Naive B cell (primary cell): ENCODE data around the gene RNF123. TPM values are rescaled to one million over a fixed set of nuclear protein-coding genes. Genes with fewer than 3 reads are reported as not detected.
"Not testable (repeated sequence)": the region's sequence is repeated elsewhere in the genome, so short reads cannot be mapped to it uniquely, and the experiment has no call there.

Source experiments
- ATAC-seq, 2 donors: fragments of 150-1000 bp; cut with Tn5 transposase; 2 replicates each; pipeline ENCODE4 v1.10.0; 2021; ENCODE audit warnings: low read depth in 2 of 2, mild to moderate bottlenecking in 2 of 2, moderate library complexity in 2 of 2
- DNase-seq: peaks from one replicate; pipeline ENCODE4 v3.0.0; 2022
- H3K27ac Mint-ChIP-seq, 6 donors: one replicate each; pipeline ENCODE4 v1.8.0; 2020 to 2022; ENCODE audit warnings: mild to moderate bottlenecking in 6 of 6, mixed read lengths in 6 of 6, moderate library complexity in 5 of 6, inconsistent platforms in 2 of 6
- H3K27me3 Mint-ChIP-seq, 3 donors: one replicate each; pipeline ENCODE4 v1.8.0; 2021 to 2022; ENCODE audit warnings: mixed read lengths in 3 of 3, mild to moderate bottlenecking in 1 of 3
- H3K36me3 Mint-ChIP-seq, 2 donors: one replicate each; pipeline ENCODE4 v1.8.0; 2020 to 2022; ENCODE audit warnings: mixed read lengths in 2 of 2, inconsistent platforms in 1 of 2, mild to moderate bottlenecking in 1 of 2
- H3K4me1 Mint-ChIP-seq, 3 donors: one replicate each; pipeline ENCODE4 v1.8.0; 2020 to 2022; ENCODE audit warnings: mixed read lengths in 3 of 3, inconsistent platforms in 1 of 3, mild to moderate bottlenecking in 1 of 3, moderate library complexity in 1 of 3
- H3K4me3 Mint-ChIP-seq, 8 donors: one replicate each; pipeline ENCODE4 v1.8.0; 2020 to 2022; ENCODE audit warnings: mild to moderate bottlenecking in 8 of 8, mixed read lengths in 8 of 8, moderate library complexity in 8 of 8, inconsistent platforms in 2 of 8
- H3K9me3 Mint-ChIP-seq, 7 donors: one replicate each; pipeline ENCODE4 v1.8.0; 2020 to 2022; ENCODE audit warnings: mixed read lengths in 7 of 7, mild to moderate bottlenecking in 5 of 7, inconsistent platforms in 2 of 7, moderate library complexity in 1 of 7
- polyA plus RNA-seq, 6 donors: library from polyadenylated mRNA; unstranded; fragments of 300-500 nt; fragmentation: Illumina TruSeq; gene quantifications; one replicate each; pipeline ENCODE4 v1.2.3, GENCODE V29; 2021; ENCODE audit warnings: low read depth in 6 of 6

RNF123 gene
- polyA plus RNA-seq, 6 donors from 2014 or later, result 5.7 to 19.5 (median 11.0) TPM

DNA sequence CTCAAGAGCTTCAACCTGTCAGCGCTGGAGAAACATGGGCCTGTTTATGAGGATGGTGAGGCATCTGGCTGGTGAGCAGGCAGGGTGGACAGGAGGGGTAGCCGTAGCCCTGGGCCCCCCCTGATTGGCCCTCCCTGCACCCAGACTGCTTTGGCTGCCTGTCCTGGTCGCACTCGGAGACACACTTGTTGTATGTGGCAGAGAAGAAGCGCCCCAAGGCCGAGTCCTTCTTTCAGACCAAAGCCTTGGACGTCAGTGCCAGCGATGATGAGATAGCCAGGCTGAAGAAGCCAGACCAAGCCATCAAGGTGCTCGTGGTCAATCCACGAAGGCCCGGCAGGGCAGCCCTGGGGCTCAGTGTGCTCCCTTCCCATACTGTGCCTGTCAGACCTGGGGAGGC, 13.4 kb upstream of the RNF123 start:
- Mint-ChIP-seq H3K36me3 (peaks cover 10 to 13% of the 10 kb centered on the region in 2 donors), H3K27me3 (no peaks in the 10 kb centered on the region), H3K4me3 (peak overlapping the region in 5 of 8 donors; percentile 29 to 98 (median 95)), H3K4me1 (peaks cover 31 to 40% (median 32%) of the 10 kb centered on the region in 3 donors), H3K9me3 (no peaks in the 10 kb centered on the region), H3K27ac (no peak overlapping the region)
- ATAC-seq (no peak), DNase-seq (no peak)

- Mint-ChIP-seq H3K27ac (peak overlapping the region in 1 of 6 donors; percentile 30), H3K36me3 (peaks cover 10 to 13% of the 10 kb centered on the region in 2 donors), H3K27me3 (no peaks in the 10 kb centered on the region), H3K9me3 (no peaks in the 10 kb centered on the region), H3K4me1 (peaks cover 7 to 9% (median 7%) of the 10 kb centered on the region in 3 donors), H3K4me3 (no peak overlapping the region)
- no peak for DNase-seq
- ATAC-seq, result no peak
These were observed 8.7 kb upstream of the RNF123 start for GRCh38 chr3:49680493-49681231.

DNA sequence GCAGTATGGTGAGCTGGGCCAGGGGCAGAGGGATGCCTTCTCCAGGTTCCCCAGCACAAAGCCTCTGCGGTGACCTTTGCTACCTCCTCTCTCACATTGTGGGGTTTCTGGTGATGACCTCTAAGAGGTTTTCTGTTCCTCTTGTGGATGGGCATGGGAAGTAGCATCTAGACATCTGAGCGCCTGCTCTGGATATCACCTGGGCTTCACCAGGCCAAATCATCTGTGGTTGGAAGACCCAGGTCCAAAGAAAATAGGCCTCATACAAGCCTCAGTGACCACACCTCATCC, 8.2 kb upstream of the RNF123 start:
- Mint-ChIP-seq H3K9me3 (no peaks in the 10 kb centered on the region), H3K4me3 (no peak overlapping the region), H3K4me1 (peaks cover 5 to 7% (median 7%) of the 10 kb centered on the region in 3 donors), H3K27me3 (no peaks in the 10 kb centered on the region), H3K36me3 (peaks cover 10 to 13% of the 10 kb centered on the region in 2 donors), H3K27ac (no peak overlapping the region)
- ATAC-seq (no peak), DNase-seq (no peak)

- peaks cover 10 to 13% of the 10 kb centered on the region in 2 donors for H3K36me3 Mint-ChIP-seq
- H3K27me3 Mint-ChIP-seq, result no peaks in the 10 kb centered on the region
- peaks cover 5 to 9% (median 7%) of the 10 kb centered on the region in 3 donors for H3K4me1 Mint-ChIP-seq
- no peaks in the 10 kb centered on the region for H3K9me3 Mint-ChIP-seq
- no peak overlapping the region for H3K4me3 Mint-ChIP-seq
- DNase-seq (no peak), ATAC-seq (no peak)
- no peak overlapping the region for H3K27ac Mint-ChIP-seq
These were observed 7.8 kb upstream of the RNF123 start for GRCh38 chr3:49681543-49681942.

GRCh38 chr3:49683162-49683561, 6.2 kb upstream of the RNF123 start:
- Mint-ChIP-seq H3K27me3 (no peaks in the 10 kb centered on the region), H3K4me3 (peak overlapping the region in 1 of 8 donors; percentile 53), H3K9me3 (no peaks in the 10 kb centered on the region), H3K36me3 (peaks cover 8 to 13% of the 10 kb centered on the region in 2 donors), H3K27ac (peak overlapping the region in 1 of 6 donors; percentile 47), H3K4me1 (peaks cover 9 to 12% (median 10%) of the 10 kb centered on the region in 3 donors)
- ATAC-seq (no peak), DNase-seq (no peak)

DNA sequence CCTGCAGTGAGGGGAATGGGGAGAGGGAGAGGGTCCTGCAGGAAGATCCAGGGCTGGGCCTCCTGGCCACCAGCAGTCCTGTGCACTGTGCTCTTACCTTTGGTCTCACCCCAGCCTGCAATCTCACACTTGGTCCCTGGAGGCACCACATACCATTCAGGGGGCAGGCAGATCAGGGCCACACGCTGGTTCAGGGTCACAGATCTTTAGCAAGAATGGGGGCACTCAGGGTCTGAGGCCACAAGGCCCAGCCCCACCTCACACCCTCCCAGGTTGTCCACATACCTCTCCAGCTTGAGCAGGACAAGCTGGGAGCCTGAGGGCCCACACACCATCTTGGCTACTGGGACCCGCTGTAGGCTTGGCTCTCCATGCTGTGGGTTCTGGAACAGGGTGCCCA, 4.9 kb upstream of the RNF123 start:
- ATAC-seq, DNase-seq, H3K27ac Mint-ChIP-seq, H3K9me3 Mint-ChIP-seq, H3K27me3 Mint-ChIP-seq: not testable (repeated sequence)
- peaks cover 13 to 25% (median 21%) of the 10 kb centered on the region in 3 donors for H3K4me1 Mint-ChIP-seq
- H3K36me3 Mint-ChIP-seq, result peaks cover 6 to 13% of the 10 kb centered on the region in 2 donors
- peak overlapping the region in 1 of 8 donors; percentile 15 for H3K4me3 Mint-ChIP-seq

GRCh38 chr3:49685103-49685502, 4.3 kb upstream of the RNF123 start:
- H3K27me3 Mint-ChIP-seq, DNase-seq, H3K27ac Mint-ChIP-seq, ATAC-seq, H3K9me3 Mint-ChIP-seq, H3K36me3 Mint-ChIP-seq: not testable (repeated sequence)
- Mint-ChIP-seq H3K4me3 (peak overlapping the region in 4 of 8 donors; percentile 21 to 77 (median 42)), H3K4me1 (peaks cover 11 to 27% (median 26%) of the 10 kb centered on the region in 3 donors)

DNA sequence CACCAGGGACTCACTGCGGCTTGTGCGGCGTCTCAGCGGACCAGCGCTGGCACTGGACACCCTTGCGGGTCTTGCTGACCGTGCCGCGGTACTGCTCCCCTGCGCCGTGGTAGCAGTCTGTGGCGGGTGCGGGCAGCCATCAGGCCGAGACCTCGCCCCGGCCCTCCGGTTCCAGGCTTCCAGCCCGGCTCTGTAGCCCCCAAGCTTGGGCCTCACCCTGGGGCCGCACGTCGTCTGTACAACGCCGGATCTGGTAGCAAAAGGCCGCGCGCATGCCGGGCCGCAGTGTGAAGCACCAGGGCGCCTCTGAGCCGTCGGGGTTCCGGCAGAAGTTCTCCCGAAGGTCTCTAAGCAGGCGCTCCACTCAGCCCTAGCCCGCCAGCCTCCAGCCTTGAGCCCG, 3.5 kb upstream of the RNF123 start:
- not testable (repeated sequence) for DNase-seq, H3K27me3 Mint-ChIP-seq, H3K27ac Mint-ChIP-seq, H3K9me3 Mint-ChIP-seq, H3K36me3 Mint-ChIP-seq
- Mint-ChIP-seq H3K4me3 (peak overlapping the region in 4 of 8 donors; percentile 77 to 96 (median 81)), H3K4me1 (peaks cover 15 to 34% (median 32%) of the 10 kb centered on the region in 3 donors)
- ATAC-seq, result peak in 1 of 2 donors; percentile 2

DNA sequence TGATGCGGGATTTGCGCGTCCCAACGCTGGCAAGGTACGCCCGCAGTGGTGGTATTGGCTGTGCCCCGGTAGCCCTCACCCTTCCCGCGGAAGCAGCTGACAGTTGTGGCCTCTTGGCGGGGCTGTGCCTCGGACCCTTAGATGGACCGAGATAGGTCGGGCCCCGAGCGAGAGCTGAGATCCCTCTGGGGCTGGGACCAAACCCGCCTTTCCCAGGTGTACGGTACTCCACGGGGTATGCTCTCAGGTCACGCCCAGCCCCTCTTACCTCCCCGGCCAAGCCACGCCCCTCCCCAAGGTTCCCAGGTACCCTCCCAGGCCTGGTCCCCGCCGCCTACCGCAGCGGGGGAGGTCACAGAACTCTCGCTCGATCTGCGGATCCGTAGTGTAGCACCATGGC, 3.0 kb upstream of the RNF123 start:
- not testable (repeated sequence) for H3K27ac Mint-ChIP-seq, H3K36me3 Mint-ChIP-seq, H3K27me3 Mint-ChIP-seq, H3K9me3 Mint-ChIP-seq
- ATAC-seq, result peak; percentile 12 to 14
- Mint-ChIP-seq H3K4me3 (peak overlapping the region; percentile 7 to 96 (median 78)), H3K4me1 (peaks cover 20 to 38% (median 37%) of the 10 kb centered on the region in 3 donors)
- peak; percentile 21 for DNase-seq

DNA sequence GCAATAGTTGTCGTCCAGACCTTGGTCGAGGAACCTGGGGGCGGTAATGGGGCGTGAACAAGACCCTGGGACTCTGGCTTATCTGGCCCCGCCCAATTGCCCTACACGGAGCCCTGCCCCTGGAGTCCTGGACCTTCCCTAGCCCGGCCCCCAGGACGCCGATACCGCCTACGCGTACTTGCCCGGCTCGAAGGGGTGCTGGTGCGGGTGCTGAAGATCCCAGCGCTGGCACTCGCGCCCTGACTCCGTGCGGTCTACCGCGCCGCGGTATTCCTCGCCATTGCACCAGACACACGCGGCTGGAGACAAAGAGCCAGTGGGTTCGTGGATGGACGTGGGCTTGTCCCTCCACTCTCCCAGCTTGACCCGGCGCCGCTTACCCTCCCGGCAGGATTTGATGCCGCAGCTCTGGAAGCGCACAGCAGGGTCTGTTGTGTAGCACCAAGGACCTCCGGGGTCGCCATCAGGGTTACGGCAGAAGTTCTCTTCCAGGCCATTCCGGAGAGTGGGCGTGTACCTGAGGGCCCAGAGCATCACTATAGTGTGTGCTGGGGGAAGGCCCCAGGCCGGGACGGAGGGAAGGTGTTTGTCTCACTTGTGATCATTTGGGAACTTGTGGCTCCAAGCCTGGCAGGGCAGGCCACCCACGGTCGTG, 2.5 kb upstream of the RNF123 start:
- not testable (repeated sequence) for H3K9me3 Mint-ChIP-seq, H3K36me3 Mint-ChIP-seq, H3K27me3 Mint-ChIP-seq
- DNase-seq (peak; percentile 22), ATAC-seq (peak in 1 of 2 donors; percentile 4)
- H3K4me3 Mint-ChIP-seq, result peak overlapping the region in 7 of 8 donors; percentile 39 to 96 (median 68)
- H3K27ac Mint-ChIP-seq, result peak overlapping the region in 1 of 6 donors; percentile 54
- H3K4me1 Mint-ChIP-seq, result peaks cover 22 to 42% (median 38%) of the 10 kb centered on the region in 3 donors

DNA sequence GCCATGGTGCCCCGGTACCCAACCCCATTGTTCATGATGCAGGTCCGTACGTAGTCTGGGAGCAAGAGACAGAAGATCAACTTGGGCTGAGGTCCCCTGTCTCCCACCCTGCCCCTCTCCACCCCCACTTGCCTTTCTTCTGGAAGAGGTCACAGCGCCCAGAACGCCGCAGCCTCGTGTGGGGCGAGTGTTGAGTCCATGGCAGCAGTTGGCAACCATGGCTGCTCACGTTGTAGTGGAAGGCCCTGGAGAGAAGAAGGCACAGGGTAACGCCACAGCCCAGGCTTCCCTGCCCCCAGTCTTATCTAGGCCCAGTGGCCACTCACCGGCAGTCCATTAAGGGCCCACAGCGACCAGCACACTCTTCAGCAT, 1.9 kb upstream of the RNF123 start:
- not testable (repeated sequence) for H3K9me3 Mint-ChIP-seq, H3K36me3 Mint-ChIP-seq, ATAC-seq, H3K27me3 Mint-ChIP-seq, H3K27ac Mint-ChIP-seq, DNase-seq
- peaks cover 23 to 42% (median 40%) of the 10 kb centered on the region in 3 donors for H3K4me1 Mint-ChIP-seq
- peak overlapping the region in 7 of 8 donors; percentile 15 to 96 (median 54) for H3K4me3 Mint-ChIP-seq

GRCh38 chr3:49688338-49689045, 865 bp upstream of the RNF123 start:
- peaks cover 26 to 43% (median 42%) of the 10 kb centered on the region in 3 donors for H3K4me1 Mint-ChIP-seq

DNA sequence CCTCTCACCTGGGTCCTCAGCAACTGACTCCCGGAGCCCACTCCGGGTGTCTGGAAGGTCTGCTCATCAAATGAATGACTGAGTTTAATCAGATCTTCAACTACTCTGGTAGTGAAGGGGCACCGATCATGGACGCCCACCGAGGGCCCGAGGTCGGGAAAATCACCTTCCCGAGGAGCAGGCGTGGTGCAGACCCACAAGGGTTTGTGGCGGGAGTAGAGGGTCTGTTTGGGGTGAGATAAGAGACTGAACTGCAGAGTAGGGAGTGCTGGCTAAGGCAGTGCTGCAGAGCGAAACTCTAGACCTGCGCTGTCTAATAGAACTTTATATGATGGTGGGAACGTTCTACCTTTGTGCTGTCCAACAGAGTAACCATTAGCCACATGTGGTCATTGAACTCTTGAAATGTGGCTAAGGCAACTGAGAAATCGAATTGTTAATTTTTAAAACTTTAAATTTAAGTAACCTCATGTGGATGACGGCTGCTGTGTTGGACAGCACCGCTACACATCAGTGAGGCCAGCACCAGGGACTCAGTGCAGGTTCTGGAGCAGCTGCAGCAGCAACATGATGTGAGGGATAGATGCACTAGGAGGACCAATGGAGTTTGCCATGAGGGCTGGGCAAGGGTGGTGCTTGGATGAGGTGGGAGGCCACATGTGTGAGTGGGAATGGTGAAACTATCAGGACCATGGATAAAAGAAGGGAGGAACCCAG, 709 bp downstream of the RNF123 start:
- not testable (repeated sequence) for H3K9me3 Mint-ChIP-seq, H3K36me3 Mint-ChIP-seq, H3K27me3 Mint-ChIP-seq, ATAC-seq, DNase-seq
- Mint-ChIP-seq H3K4me3 (peak overlapping the region; percentile 89 to 98 (median 97)), H3K4me1 (peaks cover 26 to 43% (median 42%) of the 10 kb centered on the region in 3 donors), H3K27ac (peak overlapping the region; percentile 84 to 99 (median 95))

More at GRCh38 chr3:49688338-49689045, 865 bp upstream of the RNF123 start:
- peak overlapping the region; percentile 89 to 98 (median 97) for H3K4me3 Mint-ChIP-seq
- not testable (repeated sequence) for DNase-seq, H3K9me3 Mint-ChIP-seq, H3K36me3 Mint-ChIP-seq, ATAC-seq, H3K27me3 Mint-ChIP-seq
- H3K27ac Mint-ChIP-seq, result peak overlapping the region in 5 of 6 donors; percentile 94 to 99 (median 97)
